SK-N-SH treated with all-trans-retinoic acid at 6 μM for 48 hours (cell line): ENCODE results near the gene WRAP73.

Source experiments
- ATAC-seq: fragments of 200-7000 bp; cut with Tn5 transposase; 3 replicates; pipeline ENCODE4 v1.9.1; 2020; ENCODE audit warnings: mild to moderate bottlenecking, moderate library complexity
- ARNTL ChIP-seq: fragments of 450-650 bp; formaldehyde crosslinking; IDR thresholded peaks from 2 replicates; pipeline ENCODE4 v1.5.0; 2020; ENCODE audit warnings: low read depth, mild to moderate bottlenecking, moderate library complexity, borderline replicate concordance
- BACH2 ChIP-seq: fragments of 250-450 bp; sonication (Bioruptor Pico); IDR thresholded peaks from 2 replicates; pipeline ENCODE4 v1.9.0; 2021; ENCODE audit warnings: mild to moderate bottlenecking, borderline replicate concordance
- CREB5 ChIP-seq: fragments of 250-450 bp; sonication (Bioruptor Pico); IDR thresholded peaks from 2 replicates; pipeline ENCODE4 v1.5.1; 2020; ENCODE audit warnings: low read depth, mild to moderate bottlenecking, moderate library complexity
- CSDC2 ChIP-seq: fragments of 250-450 bp; sonication (Bioruptor Pico); IDR thresholded peaks from 2 replicates; pipeline ENCODE4 v1.5.0; 2020; ENCODE audit warnings: mild to moderate bottlenecking, moderate library complexity
- ESRRG ChIP-seq: fragments of 250-450 bp; sonication (Bioruptor Pico); IDR thresholded peaks from 2 replicates; pipeline ENCODE4 v1.6.1; 2021; ENCODE audit warnings: mild to moderate bottlenecking
- GLIS3 ChIP-seq: fragments of 250-450 bp; sonication (Bioruptor Pico); IDR thresholded peaks from 2 replicates; pipeline ENCODE4 v1.5.0; 2020; ENCODE audit warnings: mild to moderate bottlenecking, moderate library complexity
- ISL1 ChIP-seq: fragments of 250-450 bp; sonication (Bioruptor Pico); IDR thresholded peaks from 2 replicates; pipeline ENCODE4 v2.1.2; 2022; ENCODE audit warnings: mild to moderate bottlenecking, moderate library complexity
- OSR1 ChIP-seq: fragments of 250-450 bp; sonication (Bioruptor Pico); IDR thresholded peaks from 2 replicates; pipeline ENCODE4 v1.8.0; 2022; ENCODE audit warnings: moderate library complexity, mild to moderate bottlenecking, inconsistent platforms
- PATZ1 ChIP-seq: fragments of 250-450 bp; sonication (Bioruptor Pico); IDR thresholded peaks from 2 replicates; pipeline ENCODE4 v1.8.0; 2020; ENCODE audit warnings: mild to moderate bottlenecking, moderate library complexity, borderline replicate concordance
- PPARA ChIP-seq: fragments of 250-450 bp; sonication (Bioruptor Pico); IDR thresholded peaks from 2 replicates; pipeline ENCODE4 v1.5.0; 2020; ENCODE audit warnings: mild to moderate bottlenecking, borderline replicate concordance
- RARB ChIP-seq: fragments of 250-450 bp; sonication (Bioruptor Pico); IDR thresholded peaks from 2 replicates; pipeline ENCODE4 v1.8.0; 2021; ENCODE audit warnings: mild to moderate bottlenecking, moderate library complexity
- SNAI2 ChIP-seq: fragments of 250-450 bp; sonication (Bioruptor Pico); IDR thresholded peaks from 2 replicates; pipeline ENCODE4 v1.5.0; 2020; ENCODE audit warnings: mild to moderate bottlenecking, moderate library complexity
- TCF4 ChIP-seq: fragments of 250-450 bp; sonication (Bioruptor Pico); IDR thresholded peaks from 2 replicates; pipeline ENCODE4 v1.8.0; 2021; ENCODE audit warnings: mild to moderate bottlenecking, moderate library complexity, borderline replicate concordance
- TOX ChIP-seq: fragments of 250-450 bp; sonication (Bioruptor Pico); IDR thresholded peaks from 2 replicates; pipeline ENCODE4 v1.8.0; 2021; ENCODE audit warnings: mild to moderate bottlenecking, moderate library complexity, borderline replicate concordance
- TSHZ2 ChIP-seq: fragments of 250-450 bp; sonication (Bioruptor Pico); IDR thresholded peaks from 2 replicates; pipeline ENCODE4 v1.5.0; 2020; ENCODE audit warnings: mild to moderate bottlenecking, moderate library complexity
- ZC3H10 ChIP-seq: fragments of 250-450 bp; sonication (Bioruptor Pico); IDR thresholded peaks from 2 replicates; pipeline ENCODE4 v1.5.1; 2021; ENCODE audit warnings: mild to moderate bottlenecking, moderate library complexity
- ZFP3 ChIP-seq: fragments of 250-450 bp; sonication (Bioruptor Pico); IDR thresholded peaks from 2 replicates; pipeline ENCODE4 v1.5.0; 2020; ENCODE audit warnings: mild to moderate bottlenecking, moderate library complexity
- ZFP30 ChIP-seq: fragments of 450-650 bp; formaldehyde crosslinking; IDR thresholded peaks from 2 replicates; pipeline ENCODE4 v1.5.0; 2022; ENCODE audit warnings: mild to moderate bottlenecking, moderate library complexity
- ZNF70 ChIP-seq: fragments of 450-650 bp; formaldehyde crosslinking; IDR thresholded peaks from 2 replicates; pipeline ENCODE4 v1.5.0; 2020; ENCODE audit warnings: mild to moderate bottlenecking, moderate library complexity
- ZNF8 ChIP-seq: fragments of 450-650 bp; formaldehyde crosslinking; IDR thresholded peaks from 2 replicates; pipeline ENCODE4 v1.5.0; 2020; ENCODE audit warnings: mild to moderate bottlenecking, moderate library complexity

The WRAP73 gene

GRCh38 chr1:3670823-3671265 lies 20.9 kb upstream of the WRAP73 start:
- TF ChIP-seq GLIS3 (CRISPR knock-in tag): no peak
- TF ChIP-seq RARB (CRISPR knock-in tag): no peak
- TF ChIP-seq TOX (CRISPR knock-in tag): no peak
- TF ChIP-seq ZNF70 (CRISPR knock-in tag): no peak
- TF ChIP-seq ZC3H10 (CRISPR knock-in tag): no peak
- TF ChIP-seq ISL1 (CRISPR knock-in tag): no peak
- TF ChIP-seq PATZ1: no peak
- no peak for TF ChIP-seq CREB5
- TF ChIP-seq TCF4 (CRISPR knock-in tag): no peak
- no peak for TF ChIP-seq ZNF8 (CRISPR knock-in tag)
- TF ChIP-seq TSHZ2 (CRISPR knock-in tag): no peak
- TF ChIP-seq, all 23 proteins: peak for 0
- ATAC-seq: no peak

- TF ChIP-seq GLIS3 (CRISPR knock-in tag) (no peak), ISL1 (CRISPR knock-in tag) (no peak), CSDC2 (CRISPR knock-in tag) (no peak), CREB5 (no peak), SNAI2 (CRISPR knock-in tag) (no peak), TOX (CRISPR knock-in tag) (no peak), PATZ1 (no peak), ARNTL (CRISPR knock-in tag) (no peak), RARB (CRISPR knock-in tag) (no peak), ZFP3 (CRISPR knock-in tag) (no peak), ZFP30 (CRISPR knock-in tag) (no peak), ZNF8 (CRISPR knock-in tag) (no peak), ZNF70 (CRISPR knock-in tag) (no peak), BACH2 (CRISPR knock-in tag) (no peak), ESRRG (CRISPR knock-in tag) (no peak), ZC3H10 (CRISPR knock-in tag) (no peak), TCF4 (CRISPR knock-in tag) (no peak), PPARA (CRISPR knock-in tag) (no peak), OSR1 (CRISPR knock-in tag) (no peak)
Observed at GRCh38 chr1:3669971-3670431, 20.1 kb upstream of the WRAP73 start.

GRCh38 chr1:3669421-3669821 lies 19.5 kb upstream of the WRAP73 start:
- ATAC-seq: no peak
- TF ChIP-seq CREB5 (no peak), TOX (CRISPR knock-in tag) (no peak), PATZ1 (no peak), ZNF70 (CRISPR knock-in tag) (no peak), TCF4 (CRISPR knock-in tag) (no peak), PPARA (CRISPR knock-in tag) (no peak), ISL1 (CRISPR knock-in tag) (no peak), TSHZ2 (CRISPR knock-in tag) (no peak), ZC3H10 (CRISPR knock-in tag) (no peak), RARB (CRISPR knock-in tag) (no peak), OSR1 (CRISPR knock-in tag) (no peak)

More at GRCh38 chr1:3669971-3670431, 20.1 kb upstream of the WRAP73 start:
- no peak for ATAC-seq
